Left renal pelvis (tissue), 4 donors: ENCODE measurements around the gene AFF3. TPM values are rescaled to one million over a fixed set of nuclear protein-coding genes. Genes with fewer than 3 reads are reported as not detected.
A peak's percentile ranks its signal among the peaks of the same experiment; 100 is the strongest.

ENCODE experiments used
- DNase-seq, 4 donors: peaks; one replicate each; pipeline ENCODE4 v3.0.0-alpha.2; 2013; ENCODE audit warnings: low read depth in 4 of 4, low spot score in 3 of 4
- polyA plus RNA-seq, 4 donors: library from polyadenylated mRNA; unstranded; fragments of 120-200 nt; gene quantifications; one replicate each; pipeline ENCODE4 v1.2.1, GENCODE V29; 2013; ENCODE audit not compliant: insufficient read length in 4 of 4

Gene AFF3
- polyA plus RNA-seq, 4 donors, result 19.5 to 72.9 (median 24.7) TPM

- DNase-seq, result no peak
Measured at GRCh38 chr2:99595373-99595772, 547.0 kb downstream of the AFF3 start.

GRCh38 chr2:99593692-99594427, 548.5 kb downstream of the AFF3 start:
- no peak for DNase-seq

DNA sequence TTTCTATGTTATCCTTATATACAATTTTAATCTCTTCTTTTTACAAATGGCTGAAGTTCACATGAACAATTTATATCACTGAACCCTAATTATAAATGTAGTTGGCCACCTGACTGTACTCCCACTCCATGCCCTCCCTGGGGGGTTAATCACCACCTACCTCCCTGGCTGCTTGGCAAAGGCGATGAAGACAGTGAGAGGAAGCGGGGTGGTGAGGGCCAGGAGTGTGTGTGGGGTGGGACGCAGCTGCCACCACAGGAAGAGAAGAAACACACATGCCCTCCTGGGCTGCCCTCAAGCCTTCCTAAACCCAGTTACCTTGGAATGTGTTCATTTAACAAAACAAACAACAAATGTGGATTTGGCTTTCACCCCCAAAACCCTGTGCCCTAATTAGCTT, 565.6 kb downstream of the AFF3 start:
- no peak for DNase-seq

GRCh38 chr2:99573634-99574251, 568.6 kb downstream of the AFF3 start:
- DNase-seq, result no peak

- no peak for DNase-seq
Measured at GRCh38 chr2:99572373-99573164, 569.8 kb downstream of the AFF3 start.

GRCh38 chr2:99571954-99572353, 570.4 kb downstream of the AFF3 start:
- no peak for DNase-seq

GRCh38 chr2:99571533-99571932, 570.9 kb downstream of the AFF3 start:
- no peak for DNase-seq

DNA sequence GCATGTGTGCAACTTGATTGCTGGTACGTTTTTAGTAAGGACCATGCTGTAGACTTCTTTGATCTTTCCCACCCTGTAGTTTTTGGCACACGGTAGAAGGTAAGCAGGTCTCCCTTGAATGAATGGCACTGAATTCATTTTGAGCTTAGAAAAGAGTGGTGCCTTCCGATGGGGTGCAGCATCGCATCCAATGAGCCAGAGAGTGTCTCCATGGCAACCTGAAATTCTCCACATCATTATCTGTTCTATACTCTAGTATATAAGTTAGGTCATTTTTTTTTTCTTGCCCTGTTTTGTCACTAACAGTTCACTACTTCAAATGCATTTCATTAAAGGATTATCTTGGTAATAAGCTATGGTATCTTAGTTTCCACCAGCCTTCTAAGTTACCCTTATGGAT, 571.4 kb downstream of the AFF3 start:
- DNase-seq, result no peak

DNA sequence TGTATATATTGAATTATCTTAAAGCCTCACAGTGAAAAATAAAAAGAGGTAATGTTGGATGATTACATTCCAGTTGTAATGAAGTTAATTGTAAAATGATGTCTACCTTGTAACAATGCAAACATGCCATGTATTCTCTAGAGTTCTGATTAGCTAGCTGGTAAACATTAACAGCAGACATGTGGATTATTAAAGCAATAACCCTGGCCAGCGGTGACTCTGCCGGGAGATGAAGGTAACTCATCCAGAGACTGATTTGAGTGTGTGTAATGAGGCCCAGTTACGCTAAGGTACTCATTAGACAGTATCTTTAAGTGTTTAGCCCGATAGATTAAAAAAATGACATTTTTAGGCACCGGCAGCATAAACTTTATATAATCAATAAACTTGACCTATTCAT, 573.0 kb downstream of the AFF3 start:
- no peak for DNase-seq

- DNase-seq, result no peak
Measured at GRCh38 chr2:99565227-99565626, 577.2 kb downstream of the AFF3 start.

DNA sequence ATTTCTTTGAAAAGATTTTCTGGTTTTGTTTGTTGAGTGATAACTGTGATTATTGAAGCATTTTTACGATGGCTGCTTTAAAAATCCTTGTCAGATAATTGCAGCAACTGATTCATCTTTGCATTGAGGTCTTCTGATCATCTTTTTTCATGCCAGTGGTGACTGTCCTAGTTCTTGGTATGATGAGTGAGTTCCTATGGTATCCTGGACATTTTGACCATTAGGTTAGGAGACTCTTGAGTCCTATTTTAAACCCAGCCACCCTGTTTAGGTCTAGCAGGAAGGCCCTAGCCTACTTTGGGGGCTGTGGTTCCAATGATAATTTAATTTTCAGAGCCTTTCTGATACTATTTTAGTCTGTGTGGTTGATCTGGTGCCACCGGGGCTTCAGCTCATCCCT, 579.9 kb downstream of the AFF3 start:
- DNase-seq, result no peak

- DNase-seq, result no peak
Measured at GRCh38 chr2:99561804-99562203, 580.6 kb downstream of the AFF3 start.

GRCh38 chr2:99559075-99559662, 583.2 kb downstream of the AFF3 start:
- peak; percentile 31 to 60 (median 45) for DNase-seq

GRCh38 chr2:99555404-99555803, 587.0 kb downstream of the AFF3 start:
- no peak for DNase-seq

- DNase-seq, result no peak
Measured at GRCh38 chr2:99554871-99555270, 587.5 kb downstream of the AFF3 start.

- DNase-seq, result no peak
Measured at GRCh38 chr2:99554238-99554637, 588.2 kb downstream of the AFF3 start.

GRCh38 chr2:99552529-99552928, 589.9 kb downstream of the AFF3 start:
- DNase-seq, result no peak

GRCh38 chr2:99550368-99550767, 592.0 kb downstream of the AFF3 start:
- no peak for DNase-seq

- DNase-seq, result no peak
Measured at GRCh38 chr2:99545604-99546003, 596.8 kb downstream of the AFF3 start.

DNA sequence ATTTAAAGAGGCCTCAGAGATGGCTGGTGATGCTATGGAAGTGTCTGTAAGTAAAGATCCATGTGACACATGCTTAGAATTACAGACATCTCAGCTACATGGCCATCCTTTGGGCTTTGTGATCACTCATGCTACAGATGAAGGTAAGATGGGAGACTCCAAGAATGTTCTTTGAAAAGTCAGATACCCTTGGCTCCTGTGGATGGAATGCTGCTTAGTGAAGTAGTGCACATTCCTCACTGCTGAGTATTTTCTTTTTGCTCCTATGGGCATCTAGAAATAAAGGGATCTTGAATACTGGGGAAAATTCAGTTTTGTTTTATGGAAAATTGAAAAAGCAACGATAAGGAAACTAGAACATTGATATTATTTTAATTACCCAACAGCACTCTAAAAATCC, 597.3 kb downstream of the AFF3 start:
- DNase-seq, result no peak

DNA sequence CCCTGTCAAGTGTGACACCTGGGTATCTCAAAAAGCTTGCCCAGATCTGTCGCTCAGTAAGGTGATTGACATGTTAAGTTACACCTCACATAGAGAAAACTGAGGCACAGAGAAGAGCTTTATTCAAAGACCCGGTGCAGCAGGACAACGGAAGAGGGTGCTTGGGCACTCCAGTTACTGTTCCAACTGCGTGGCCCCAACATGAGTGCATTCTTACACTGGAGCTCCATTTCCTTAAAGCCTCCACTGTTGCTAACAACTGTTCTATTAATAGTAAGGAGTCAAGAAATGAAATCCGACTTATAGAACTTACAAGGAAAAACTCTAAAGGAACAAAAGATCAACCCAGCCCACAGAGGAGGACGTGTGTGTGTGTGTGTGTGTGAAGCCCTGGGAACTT, 597.8 kb downstream of the AFF3 start:
- no peak for DNase-seq
